Panc1 (cell line): ENCODE results near the gene GOLGA6L7.
"Not testable (repeated sequence)": the region's sequence is repeated elsewhere in the genome, so short reads cannot be mapped to it uniquely, and the experiment has no call there.

Experiments
- CTCF ChIP-seq: fragments of 450-650 bp; IDR thresholded peaks from 2 replicates; pipeline ENCODE4 v1.5.1; 2017; ENCODE audit warnings: mild to moderate bottlenecking
- POLR2AphosphoS5 ChIP-seq: IDR thresholded peaks from 2 replicates; pipeline ENCODE4 v1.6.1; 2012; ENCODE audit warnings: mild to moderate bottlenecking, low read depth, low read length, moderate library complexity
- SIN3A ChIP-seq: IDR thresholded peaks from 2 replicates; pipeline ENCODE4 v1.6.1; 2012; ENCODE audit warnings: low read depth, mild to moderate bottlenecking, low read length, moderate library complexity, borderline replicate concordance; ENCODE audit not compliant: insufficient read depth

GRCh38 chr15:28831897-28832587, 16.4 kb downstream of the GOLGA6L7 start:
- not testable (repeated sequence) for TF ChIP-seq CTCF, POLR2AphosphoS5, SIN3A
